ENCODE data around the gene STXBP2.

The STXBP2 gene

GRCh38 chr19:7614859-7615741, 21.8 kb upstream of the STXBP2 start:
- no peak for DNase-seq

GRCh38 chr19:7617172-7617571, 19.7 kb upstream of the STXBP2 start:
- no peak for DNase-seq

GRCh38 chr19:7617735-7618134, 19.2 kb upstream of the STXBP2 start:
- no peak for DNase-seq

- no peak for DNase-seq
Observed at GRCh38 chr19:7618348-7618747, 18.6 kb upstream of the STXBP2 start.

- DNase-seq: no peak
Observed at GRCh38 chr19:7618771-7619510, 18.0 kb upstream of the STXBP2 start.

- no peak for DNase-seq
Observed at GRCh38 chr19:7619671-7620441, 17.1 kb upstream of the STXBP2 start.

GRCh38 chr19:7620442-7621412, 16.2 kb upstream of the STXBP2 start:
- no peak for DNase-seq

- no peak for DNase-seq
Observed at GRCh38 chr19:7622933-7623685, 13.8 kb upstream of the STXBP2 start.

- DNase-seq: no peak
Observed at GRCh38 chr19:7623725-7624603, 12.9 kb upstream of the STXBP2 start.

GRCh38 chr19:7624810-7625209, 12.1 kb upstream of the STXBP2 start:
- no peak for DNase-seq

GRCh38 chr19:7625763-7626372, 11.0 kb upstream of the STXBP2 start:
- no peak for DNase-seq

GRCh38 chr19:7627166-7627565, 9.7 kb upstream of the STXBP2 start:
- no peak for DNase-seq

- no peak for DNase-seq
Observed at GRCh38 chr19:7628589-7629311, 8.2 kb upstream of the STXBP2 start.

- DNase-seq: peak; percentile 94
Observed at GRCh38 chr19:7629347-7630054, 7.4 kb upstream of the STXBP2 start, which contains the start of the genes PET100 and XAB2. Gene PET100 (plus strand): TSS chr19:7629793. CDS start chr19:7629834, 41 bp downstream. Gene XAB2 (minus strand): TSS chr19:7629545. CDS start chr19:7629527, 18 bp downstream.

GRCh38 chr19:7631577-7631976, 5.3 kb upstream of the STXBP2 start:
- DNase-seq: no peak

GRCh38 chr19:7632340-7633203, 4.3 kb upstream of the STXBP2 start:
- no peak for DNase-seq

GRCh38 chr19:7633698-7634097, 3.2 kb upstream of the STXBP2 start, which contains the start of gene PCP2:
Gene PCP2 (minus strand): TSS chr19:7633719. CDS start chr19:7633457, 262 bp downstream.
- DNase-seq: no peak

Data from NCI-H1436 treated with DMSO at 0.1 percent for 48 hours (cell line).